Measurements from ENCODE around the gene ZNF462.

Gene ZNF462

GRCh38 chr9:106874031-106874430, 11.1 kb downstream of the ZNF462 start:
- no peaks in the 10 kb centered on the region for H3K4me1 ChIP-seq (ENCODE audit: control insufficient read depth in 1 of 2, insufficient read depth in 1 of 2, low read depth in 1 of 2, low read length in 1 of 2)
- no peaks in the 10 kb centered on the region for H3K36me3 ChIP-seq
- H3K27ac ChIP-seq: no peak overlapping the region
- H3K27me3 ChIP-seq: no peaks in the 10 kb centered on the region
- no peak overlapping the region for H3K4me3 ChIP-seq (ENCODE audit: low read depth in 1 of 2, low read length in 1 of 2)
- H3K9me3 ChIP-seq: no peaks in the 10 kb centered on the region
- TF ChIP-seq CTCF (IDR thresholded peaks at IDR 0.05): no peak

- TF ChIP-seq CTCF (IDR thresholded peaks at IDR 0.05): no peak
- no peaks in the 10 kb centered on the region for H3K36me3 ChIP-seq
- H3K27ac ChIP-seq: no peak overlapping the region
- no peaks in the 10 kb centered on the region for H3K9me3 ChIP-seq
- no peaks in the 10 kb centered on the region for H3K27me3 ChIP-seq
- H3K4me3 ChIP-seq (ENCODE audit: low read depth in 1 of 2, low read length in 1 of 2): no peak overlapping the region
- no peaks in the 10 kb centered on the region for H3K4me1 ChIP-seq (ENCODE audit: control insufficient read depth in 1 of 2, insufficient read depth in 1 of 2, low read depth in 1 of 2, low read length in 1 of 2)
These were observed 11.7 kb downstream of the ZNF462 start for GRCh38 chr9:106874652-106875051.

- H3K9me3 ChIP-seq: no peaks in the 10 kb centered on the region
- no peaks in the 10 kb centered on the region for H3K27me3 ChIP-seq
- no peak overlapping the region for H3K4me3 ChIP-seq (ENCODE audit: low read depth in 1 of 2, low read length in 1 of 2)
- no peaks in the 10 kb centered on the region for H3K4me1 ChIP-seq (ENCODE audit: control insufficient read depth in 1 of 2, insufficient read depth in 1 of 2, low read depth in 1 of 2, low read length in 1 of 2)
- no peak for TF ChIP-seq CTCF (IDR thresholded peaks at IDR 0.05)
- H3K27ac ChIP-seq: no peak overlapping the region
- no peaks in the 10 kb centered on the region for H3K36me3 ChIP-seq
These were observed 12.6 kb downstream of the ZNF462 start for GRCh38 chr9:106875529-106875928.

- Histone ChIP-seq H3K36me3 (no peaks in the 10 kb centered on the region), H3K9me3 (no peaks in the 10 kb centered on the region), H3K4me3 (ENCODE audit: low read depth in 1 of 2, low read length in 1 of 2) (no peak overlapping the region), H3K27me3 (no peaks in the 10 kb centered on the region), H3K4me1 (ENCODE audit: control insufficient read depth in 1 of 2, insufficient read depth in 1 of 2, low read depth in 1 of 2, low read length in 1 of 2) (no peaks in the 10 kb centered on the region), H3K27ac (no peak overlapping the region)
- TF ChIP-seq CTCF (IDR thresholded peaks at IDR 0.05): no peak
These were observed 14.4 kb downstream of the ZNF462 start for GRCh38 chr9:106877345-106877744.

- no peaks in the 10 kb centered on the region for H3K36me3 ChIP-seq
- no peak for TF ChIP-seq CTCF (IDR thresholded peaks at IDR 0.05)
- H3K9me3 ChIP-seq: no peaks in the 10 kb centered on the region
- no peak overlapping the region for H3K4me3 ChIP-seq (ENCODE audit: low read depth in 1 of 2, low read length in 1 of 2)
- no peaks in the 10 kb centered on the region for H3K4me1 ChIP-seq (ENCODE audit: control insufficient read depth in 1 of 2, insufficient read depth in 1 of 2, low read depth in 1 of 2, low read length in 1 of 2)
- no peaks in the 10 kb centered on the region for H3K27me3 ChIP-seq
- H3K27ac ChIP-seq: no peak overlapping the region
These were observed 15.3 kb downstream of the ZNF462 start for GRCh38 chr9:106878081-106878837.
